ES-I3 (cell line): ENCODE data around the gene HNRNPA3.
A peak's percentile ranks its signal among the peaks of the same experiment; 100 is the strongest.
"Not testable (repeated sequence)": the region's sequence is repeated elsewhere in the genome, so short reads cannot be mapped to it uniquely, and the experiment has no call there.

Source experiments
- H3K36me3 ChIP-seq: 2 replicates; pipeline ENCODE4 v1.6.1; 2013; ENCODE audit warnings: mild to moderate bottlenecking, low read length, control low read depth, moderate library complexity; ENCODE audit not compliant: insufficient read depth
- H3K4me1 ChIP-seq: 2 replicates; pipeline ENCODE4 v1.6.1; 2013; ENCODE audit warnings: mild to moderate bottlenecking, control low read depth, low read length; ENCODE audit not compliant: insufficient read depth
- H3K9ac ChIP-seq: 2 replicates; pipeline ENCODE4 v1.6.1; 2013; ENCODE audit warnings: low read depth, mild to moderate bottlenecking, low read length, moderate library complexity
- H3K9me3 ChIP-seq: 2 replicates; pipeline ENCODE4 v1.6.1; 2013; ENCODE audit warnings: mild to moderate bottlenecking, low read length, moderate library complexity; ENCODE audit not compliant: control insufficient read depth, insufficient read depth

HNRNPA3 gene

DNA sequence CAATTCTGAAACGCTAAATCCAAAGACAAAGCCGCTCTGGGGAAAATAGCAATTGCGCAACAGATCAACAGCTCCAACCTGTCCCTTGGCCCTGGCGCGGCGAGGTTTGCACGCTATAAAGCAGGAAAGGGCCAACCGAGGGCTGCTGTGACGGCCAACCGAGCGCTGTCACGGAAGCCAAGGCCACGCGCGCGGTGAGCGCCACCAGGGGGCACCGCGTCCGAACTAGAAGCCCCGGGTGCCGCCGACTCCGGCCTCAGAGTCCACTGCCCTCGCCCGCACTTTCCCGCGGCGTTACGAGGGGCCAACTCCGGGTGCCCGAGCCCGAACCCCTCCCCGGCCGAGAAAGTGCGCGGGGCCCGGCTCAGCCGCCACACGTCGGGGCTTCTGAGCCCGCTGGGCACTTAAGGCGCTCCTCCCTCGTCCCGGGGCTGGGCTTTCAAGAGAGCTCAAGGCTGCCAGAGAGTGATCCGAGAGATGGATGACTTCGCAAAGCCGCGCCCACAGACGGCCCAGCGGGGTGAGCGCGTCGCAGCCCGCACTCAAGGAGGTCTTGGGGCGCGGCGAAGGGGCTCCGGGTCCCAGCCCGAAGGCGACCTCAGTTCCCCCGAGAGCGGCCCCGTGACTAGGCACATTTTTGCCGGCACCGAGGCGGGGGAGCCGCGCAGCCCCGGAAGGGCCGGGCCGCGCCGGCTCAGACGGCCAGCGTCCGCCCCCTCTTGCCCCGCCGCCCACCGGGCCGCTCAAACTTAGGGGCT lies 51.0 kb downstream of the HNRNPA3 start:
- H3K9ac ChIP-seq = peak overlapping the region; percentile 100
- no peaks in the 10 kb centered on the region for H3K36me3 ChIP-seq
- peaks cover 28% of the 10 kb centered on the region for H3K4me1 ChIP-seq
- H3K9me3 ChIP-seq = no peaks in the 10 kb centered on the region

DNA sequence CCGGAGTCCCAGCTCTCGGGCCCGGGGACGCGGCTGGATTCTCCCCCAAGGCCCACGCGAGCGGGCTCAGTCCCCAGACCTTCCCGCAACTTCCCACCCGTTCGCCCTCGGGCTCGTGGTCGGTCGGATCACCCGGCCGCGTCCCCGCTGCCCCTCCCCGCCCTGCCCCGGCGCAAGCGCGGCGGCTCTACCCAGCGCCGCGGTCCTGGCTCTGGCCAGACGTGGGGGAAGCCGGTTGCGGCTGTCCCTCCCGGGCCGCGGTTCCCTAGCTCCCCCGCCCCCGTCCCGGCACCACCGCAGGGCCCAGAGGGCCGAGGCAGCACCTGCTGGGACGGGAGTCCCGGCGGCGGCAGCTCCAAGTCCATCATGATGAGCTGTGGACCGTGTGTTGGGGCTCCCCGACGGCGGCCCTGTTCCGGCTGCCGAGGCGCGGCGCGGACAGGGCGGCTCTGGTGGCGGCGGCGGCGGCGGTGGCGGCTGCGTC lies 51.7 kb downstream of the HNRNPA3 start:
- H3K4me1 ChIP-seq = peaks cover 28% of the 10 kb centered on the region
- no peaks in the 10 kb centered on the region for H3K9me3 ChIP-seq
- H3K9ac ChIP-seq = peak overlapping the region; percentile 100
- no peaks in the 10 kb centered on the region for H3K36me3 ChIP-seq

DNA sequence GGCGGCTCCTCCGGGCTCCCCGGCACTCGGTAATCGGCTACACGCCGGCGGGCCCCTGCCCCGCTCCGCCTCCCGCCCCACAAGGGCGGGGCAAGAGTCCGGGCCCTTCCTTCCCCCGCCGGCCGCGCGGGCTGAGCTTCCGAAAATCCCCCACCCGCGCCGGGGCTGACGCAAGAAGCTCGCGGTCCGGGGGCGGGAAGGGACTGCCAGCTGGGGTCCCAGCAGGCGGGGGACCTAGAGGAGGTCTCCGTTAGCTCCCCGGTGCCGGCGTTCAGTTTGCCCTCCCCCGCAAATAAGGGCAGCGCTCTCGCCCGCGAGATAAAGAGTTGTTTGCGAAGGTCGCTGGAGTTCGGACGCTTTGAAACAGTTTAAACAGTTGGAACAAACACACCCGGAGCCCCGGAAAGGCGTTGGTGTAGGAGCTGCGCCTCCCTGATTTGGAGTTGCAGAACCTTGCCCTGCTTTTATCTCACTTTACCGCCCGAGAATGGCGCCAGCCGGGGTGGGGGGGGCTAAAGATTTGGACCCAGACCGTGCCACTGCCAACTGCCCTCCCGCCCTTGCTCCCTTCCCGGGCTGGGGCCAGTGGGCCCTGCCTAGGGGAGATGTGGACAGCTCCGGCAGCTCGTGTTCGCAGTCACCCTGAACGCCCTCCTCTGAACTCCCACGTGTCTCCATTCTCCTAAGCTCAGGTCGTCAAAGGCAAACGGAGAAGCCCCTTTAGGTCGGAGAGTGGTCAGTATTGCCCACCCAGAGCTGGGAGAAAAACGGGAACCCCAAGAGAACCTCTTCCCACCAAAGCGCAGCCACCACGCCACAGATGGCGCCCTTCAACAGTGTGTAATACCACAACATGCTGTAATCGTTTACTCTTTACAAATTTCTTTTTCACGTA lies 52.3 kb downstream of the HNRNPA3 start, which contains the start of gene NFE2L2:
Gene NFE2L2 (minus strand): TSS at position 35 of the 895 bp plus-strand sequence. CDS start 151 bp downstream, outside the sequence.
- Histone ChIP-seq H3K9ac (peak within 1 kb of the TSS; percentile 100), H3K9me3 (no peaks in the 10 kb centered on the region), H3K36me3 (no peaks in the 10 kb centered on the region), H3K4me1 (peaks cover 28% of the 10 kb centered on the region)

DNA sequence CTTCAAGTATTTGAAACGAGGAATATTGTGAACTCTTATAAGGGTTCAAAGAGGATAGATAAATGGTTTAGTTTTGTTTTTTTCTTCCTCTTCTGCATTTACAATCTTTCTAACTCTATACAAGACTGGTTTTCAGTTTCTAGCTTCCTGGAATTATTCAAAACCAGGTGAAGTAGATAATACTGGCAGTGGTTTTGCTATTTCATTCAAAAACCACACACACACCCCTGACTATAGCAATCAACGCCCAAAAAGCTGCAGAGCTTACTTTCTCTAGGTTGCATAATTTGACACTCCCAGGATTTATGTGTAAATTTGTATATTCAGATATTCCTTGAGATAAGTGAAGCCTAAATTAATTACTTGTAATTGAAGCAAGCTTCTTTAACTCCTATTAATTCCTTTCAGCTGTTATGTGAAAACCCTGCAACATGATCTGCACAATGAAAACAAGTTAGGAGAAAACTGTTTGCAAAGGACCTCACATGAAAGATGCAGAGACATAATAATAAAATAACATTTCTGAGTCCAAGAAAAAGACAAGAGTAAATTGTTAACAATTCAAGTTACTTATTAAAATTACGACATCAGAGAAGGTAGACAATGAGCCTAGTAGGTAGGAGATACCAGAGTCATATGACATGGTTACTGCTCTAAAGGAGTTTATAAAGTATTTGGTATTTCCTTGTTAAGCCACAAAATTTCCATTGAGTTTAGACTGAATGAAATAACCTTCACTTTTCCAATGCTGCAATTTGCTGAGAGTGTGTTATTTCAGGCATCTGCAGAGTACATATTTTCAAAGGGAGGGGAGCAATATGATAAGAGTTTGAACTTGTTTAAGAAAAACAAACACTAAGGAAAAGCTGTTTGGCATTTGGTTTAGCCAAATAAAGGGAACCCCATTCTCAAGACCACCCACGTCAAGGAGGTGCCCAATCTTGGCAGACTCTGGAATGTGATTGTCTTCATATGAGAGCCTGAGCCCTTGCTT lies 53.5 kb downstream of the HNRNPA3 start:
- no peaks in the 10 kb centered on the region for H3K9me3 ChIP-seq
- no peak overlapping the region for H3K9ac ChIP-seq
- no peaks in the 10 kb centered on the region for H3K36me3 ChIP-seq
- peaks cover 23% of the 10 kb centered on the region for H3K4me1 ChIP-seq

DNA sequence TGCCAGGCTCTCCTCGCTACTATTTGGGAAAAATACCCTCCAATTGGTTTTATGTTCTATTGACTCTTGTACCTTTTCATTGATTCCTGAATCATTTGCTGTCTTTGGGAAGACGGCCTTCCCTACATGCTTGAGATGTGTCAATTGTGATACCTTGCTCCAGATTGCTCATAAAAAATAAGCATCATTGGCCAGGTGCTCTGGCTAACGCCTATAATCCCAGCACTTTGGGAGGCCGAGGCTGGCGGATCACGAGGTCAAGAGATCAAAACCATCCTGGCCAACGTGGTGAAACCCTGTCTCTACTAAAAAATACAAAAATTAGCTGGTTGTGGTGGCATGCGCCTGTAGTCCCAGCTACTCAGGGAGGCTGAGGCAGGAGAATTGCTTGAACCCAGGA lies 54.4 kb downstream of the HNRNPA3 start:
- H3K4me1 ChIP-seq = peaks cover 17% of the 10 kb centered on the region
- H3K9me3 ChIP-seq, H3K9ac ChIP-seq, H3K36me3 ChIP-seq: not testable (repeated sequence)

DNA sequence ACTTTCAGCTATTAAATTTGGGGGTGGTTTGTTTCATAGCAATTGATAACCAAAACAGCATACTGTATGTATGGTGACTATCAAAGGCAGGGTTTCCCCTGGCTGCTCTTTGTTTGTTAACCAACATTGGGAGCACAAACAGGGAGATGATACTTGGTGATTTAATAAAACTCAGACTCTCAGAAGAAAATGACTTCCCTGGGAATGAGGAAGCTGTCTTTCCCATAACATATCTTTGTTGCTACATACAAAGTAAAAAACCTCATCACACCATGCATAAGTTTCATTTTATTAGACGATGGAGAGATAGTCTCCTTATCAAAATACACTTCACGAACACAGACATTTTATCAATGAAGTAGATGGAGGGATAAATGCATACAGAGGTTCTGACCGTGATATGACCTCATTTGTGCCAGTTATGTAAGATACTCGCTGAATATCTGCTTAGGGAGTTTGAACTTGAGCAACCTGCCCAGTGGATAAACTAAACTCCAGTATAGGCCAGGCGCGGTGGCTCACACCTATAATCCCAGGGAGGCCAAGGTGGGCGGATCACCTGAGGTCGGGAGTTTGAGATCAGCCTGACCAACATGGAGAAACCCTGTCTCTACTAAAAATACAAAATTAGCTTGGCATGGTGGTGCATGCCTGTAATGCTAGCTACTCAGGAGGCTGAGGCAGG lies 55.7 kb downstream of the HNRNPA3 start:
- H3K4me1 ChIP-seq = peaks cover 18% of the 10 kb centered on the region; the same call in 1 of the 2 replicates
- no peaks in the 10 kb centered on the region for H3K36me3 ChIP-seq
- H3K9me3 ChIP-seq = no peaks in the 10 kb centered on the region
- H3K9ac ChIP-seq = no peak overlapping the region

DNA sequence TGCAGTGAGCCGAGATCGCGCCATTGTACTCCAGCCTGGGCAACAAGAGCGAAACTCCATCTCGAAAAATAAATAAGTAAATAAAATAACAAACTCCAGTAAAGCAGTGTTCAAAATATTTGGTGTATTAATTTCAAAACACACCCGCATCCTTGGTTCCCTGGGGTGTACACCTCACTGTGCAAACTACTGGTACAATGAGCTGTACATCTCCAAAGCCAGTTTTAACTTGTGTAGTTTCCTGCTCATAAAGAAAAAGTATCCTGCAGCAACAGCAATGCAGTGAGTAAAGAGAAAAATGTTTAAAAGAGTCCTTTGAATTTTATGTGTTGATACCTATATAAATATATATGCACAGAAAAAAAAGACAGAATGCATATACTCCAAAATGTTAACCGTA lies 56.3 kb downstream of the HNRNPA3 start:
- H3K9me3 ChIP-seq = no peaks in the 10 kb centered on the region
- H3K4me1 ChIP-seq = peaks cover 18% of the 10 kb centered on the region; the same call in 1 of the 2 replicates

DNA sequence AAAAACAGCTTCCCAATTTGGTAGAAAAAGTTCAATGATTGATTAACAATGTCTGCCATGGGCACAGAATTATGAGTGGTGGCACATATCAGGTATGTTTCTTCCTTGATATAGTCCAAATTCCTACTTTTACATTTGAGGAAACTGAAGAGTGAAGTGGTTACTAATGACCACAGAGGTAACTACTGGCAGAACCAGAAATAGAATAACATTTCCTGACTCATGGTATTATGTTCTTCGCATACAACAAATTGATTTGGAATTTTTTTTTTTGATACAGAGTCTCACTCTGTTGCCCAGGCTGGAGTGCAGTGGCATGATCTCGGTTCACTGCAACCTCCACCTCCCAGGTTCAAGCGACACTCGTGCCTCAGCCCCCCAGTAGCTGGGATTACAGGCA lies 57.9 kb downstream of the HNRNPA3 start:
- no peaks in the 10 kb centered on the region for H3K36me3 ChIP-seq
- H3K9me3 ChIP-seq = no peaks in the 10 kb centered on the region
- H3K9ac ChIP-seq = no peak overlapping the region
- peaks cover 18% of the 10 kb centered on the region; the same call in 1 of the 2 replicates for H3K4me1 ChIP-seq

More for the DNA sequence above, 56.3 kb downstream of the HNRNPA3 start:
- H3K9ac ChIP-seq = no peak overlapping the region
- no peaks in the 10 kb centered on the region for H3K36me3 ChIP-seq

DNA sequence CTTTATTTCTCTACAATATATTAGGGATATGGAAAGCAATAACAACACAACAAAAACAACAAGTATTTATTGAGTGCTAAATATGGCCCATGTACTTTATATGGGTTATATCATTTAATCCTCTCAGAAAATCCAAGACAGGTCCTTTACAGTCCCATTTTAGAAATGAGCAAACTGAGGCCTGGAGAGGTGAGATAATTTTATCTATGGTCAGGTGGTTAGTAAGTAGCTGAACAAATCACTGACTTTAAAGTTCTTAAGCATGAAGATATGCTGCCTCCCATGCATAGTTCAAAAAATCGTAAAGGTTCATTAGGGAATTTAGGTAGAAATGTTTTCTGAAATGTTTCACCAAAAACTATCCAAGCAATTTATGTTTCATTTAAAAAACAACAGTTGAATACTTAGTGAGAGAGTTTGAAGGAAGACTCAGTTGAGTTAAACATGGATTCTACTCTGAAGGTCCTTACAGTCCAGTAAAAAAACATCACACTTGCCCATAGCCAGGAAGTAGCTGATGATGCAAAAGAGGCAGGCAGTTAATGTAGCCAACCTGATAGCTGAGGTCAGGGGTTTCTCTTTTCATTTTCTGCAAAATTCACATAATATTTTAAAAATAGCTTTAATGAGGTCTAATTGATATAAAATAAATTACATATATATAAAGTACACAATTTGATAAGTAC lies 59.5 kb downstream of the HNRNPA3 start:
- H3K9ac ChIP-seq = no peak overlapping the region

DNA sequence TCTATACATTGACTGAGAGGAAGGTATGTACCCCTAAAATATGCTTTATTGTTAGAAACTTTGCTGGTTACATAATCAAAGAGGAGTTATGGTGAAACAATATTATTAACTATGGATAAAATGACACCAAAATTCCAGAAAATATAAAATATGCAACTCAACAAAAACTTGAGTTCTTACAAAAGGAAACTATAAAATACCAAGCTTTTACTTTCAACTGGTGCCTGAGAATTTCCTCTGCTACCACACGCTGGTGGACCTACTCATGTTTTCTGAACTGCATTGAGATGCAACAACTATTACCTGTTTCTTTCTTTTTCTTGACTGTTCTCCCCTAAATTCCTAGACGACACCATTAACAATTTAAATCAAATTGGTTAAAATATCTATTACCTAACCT lies 60.2 kb downstream of the HNRNPA3 start:
- no peaks in the 10 kb centered on the region for H3K36me3 ChIP-seq
- no peak overlapping the region for H3K9ac ChIP-seq
- H3K9me3 ChIP-seq = no peaks in the 10 kb centered on the region
- peaks cover 5% of the 10 kb centered on the region; the same call in 1 of the 2 replicates for H3K4me1 ChIP-seq

More for the DNA sequence above, 59.5 kb downstream of the HNRNPA3 start:
- H3K4me1 ChIP-seq = peaks cover 5% of the 10 kb centered on the region; the same call in 1 of the 2 replicates
- H3K9me3 ChIP-seq = no peaks in the 10 kb centered on the region
- no peaks in the 10 kb centered on the region for H3K36me3 ChIP-seq

DNA sequence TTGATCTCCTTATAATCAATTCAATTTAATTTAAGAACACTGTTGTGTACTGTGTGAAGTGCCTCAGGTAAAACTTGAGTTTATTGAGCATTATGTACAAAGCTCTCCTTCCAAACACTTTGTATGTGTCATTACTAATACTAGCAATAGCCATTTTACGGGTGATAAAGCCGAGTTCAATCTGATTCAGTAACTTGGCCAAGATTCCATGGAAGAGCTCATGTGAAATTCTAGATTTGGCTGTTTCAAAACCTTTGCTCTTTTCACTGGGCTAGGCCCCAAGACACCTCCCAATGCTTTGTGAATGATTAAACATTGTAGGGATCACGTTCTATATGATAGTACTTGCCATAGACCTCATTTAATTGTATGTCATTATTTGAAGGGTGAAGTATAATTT lies 60.8 kb downstream of the HNRNPA3 start:
- H3K4me1 ChIP-seq = peaks cover 5% of the 10 kb centered on the region; the same call in 1 of the 2 replicates
- no peak overlapping the region for H3K9ac ChIP-seq
- no peaks in the 10 kb centered on the region for H3K36me3 ChIP-seq
- H3K9me3 ChIP-seq = no peaks in the 10 kb centered on the region
